Liver (tissue), 9 donors: ENCODE data around the gene SLC24A3. TPM values are rescaled to one million over a fixed set of nuclear protein-coding genes. Genes with fewer than 3 reads are reported as not detected.

Experiments used
- DNase-seq: peaks from one replicate; pipeline ENCODE4 v3.0.0-alpha.2; 2017; ENCODE audit warnings: low spot score
- H3K27ac ChIP-seq, 2 donors: one replicate each; pipeline ENCODE4 v1.7.0; 2013; ENCODE audit warnings: inconsistent platforms in 2 of 2, low read length in 2 of 2, control low read depth in 1 of 2, low read depth in 1 of 2, mild to moderate bottlenecking in 1 of 2
- H3K27me3 ChIP-seq, 4 donors: one replicate each; pipeline versions ENCODE4 v1.6.1 to v1.7.0; 2013; ENCODE audit warnings: low read length in 3 of 4, inconsistent platforms in 1 of 4, mild to moderate bottlenecking in 1 of 4, moderate library complexity in 1 of 4; ENCODE audit not compliant: control insufficient read depth in 4 of 4, insufficient read depth in 4 of 4
- H3K36me3 ChIP-seq, 4 donors: one replicate each; pipeline versions ENCODE4 v1.6.1 to v1.7.0; 2013; ENCODE audit warnings: low read length in 3 of 4, mild to moderate bottlenecking in 3 of 4, low read depth in 1 of 4, moderate library complexity in 1 of 4; ENCODE audit not compliant: control insufficient read depth in 4 of 4, insufficient read depth in 3 of 4
- H3K4me1 ChIP-seq, 4 donors: one replicate each; pipeline versions ENCODE4 v1.6.1 to v1.7.0; 2013; ENCODE audit warnings: low read length in 3 of 4, mild to moderate bottlenecking in 3 of 4, moderate library complexity in 1 of 4; ENCODE audit not compliant: control insufficient read depth in 4 of 4, insufficient read depth in 4 of 4
- H3K4me3 ChIP-seq, 3 donors: one replicate each; pipeline versions ENCODE4 v1.6.1 to v1.7.0; 2013; ENCODE audit warnings: low read length in 3 of 3, control low read depth in 1 of 3, low read depth in 1 of 3, mild to moderate bottlenecking in 1 of 3
- H3K9ac ChIP-seq, 2 donors: one replicate each; pipeline ENCODE4 v1.7.0; 2013; ENCODE audit warnings: low read length in 2 of 2, mild to moderate bottlenecking in 2 of 2, moderate library complexity in 2 of 2, control low read depth in 1 of 2, low read depth in 1 of 2
- H3K9me3 ChIP-seq, 4 donors: one replicate each; pipeline versions ENCODE4 v1.6.1 to v1.7.0; 2013; ENCODE audit warnings: low read length in 3 of 4; ENCODE audit not compliant: control insufficient read depth in 4 of 4
- ATF3 ChIP-seq: IDR thresholded peaks from 2 replicates; pipeline ENCODE4 v1.6.1; 2016; ENCODE audit warnings: antibody characterized with exemption
- CTCF ChIP-seq: fragments of 150-350 bp; IDR thresholded peaks from 2 replicates; pipeline ENCODE4 v1.5.1; 2017; ENCODE audit warnings: improper control_type of control experiment, low read depth, low read length; ENCODE audit not compliant: missing input control
- EGR1 ChIP-seq, 2 donors: IDR thresholded peaks; 2 replicates each; pipeline ENCODE4 v1.6.1; 2016 to 2018; ENCODE audit warnings: antibody characterized with exemption in 2 of 2, low read depth in 2 of 2
- FOXA1 ChIP-seq: IDR thresholded peaks from 2 replicates; pipeline ENCODE4 v1.6.1; 2016; ENCODE audit warnings: antibody characterized with exemption
- FOXA2 ChIP-seq: IDR thresholded peaks from 2 replicates; pipeline ENCODE4 v1.6.1; 2016; ENCODE audit warnings: antibody characterized with exemption
- GABPA ChIP-seq, 2 donors: IDR thresholded peaks in 1 of 2; conservative IDR thresholded peaks in 1 of 2; 2 replicates each; pipeline ENCODE4 v1.6.1; 2016; ENCODE audit warnings: antibody characterized with exemption in 2 of 2, mild to moderate bottlenecking in 1 of 2, moderate library complexity in 1 of 2
- HNF4A ChIP-seq, 2 donors: conservative IDR thresholded peaks; 2 replicates each; pipeline ENCODE4 v1.6.1; 2016; ENCODE audit warnings: antibody characterized with exemption in 2 of 2, mild to moderate bottlenecking in 2 of 2
- HNF4G ChIP-seq: IDR thresholded peaks from 2 replicates; pipeline ENCODE4 v1.6.1; 2016; ENCODE audit warnings: antibody characterized with exemption
- JUND ChIP-seq, 2 donors: IDR thresholded peaks; 2 replicates each; pipeline ENCODE4 v1.6.1; 2016; ENCODE audit warnings: antibody characterized with exemption in 2 of 2
- MAX ChIP-seq: IDR thresholded peaks from 2 replicates; pipeline ENCODE4 v1.6.1; 2016; ENCODE audit warnings: antibody characterized with exemption
- NR2F2 ChIP-seq: IDR thresholded peaks from 2 replicates; pipeline ENCODE4 v1.6.1; 2016; ENCODE audit warnings: antibody characterized with exemption
- RAD21 ChIP-seq, 2 donors: IDR thresholded peaks; 2 replicates each; pipeline ENCODE4 v1.6.1; 2016; ENCODE audit warnings: antibody characterized with exemption in 2 of 2, mild to moderate bottlenecking in 2 of 2
- REST ChIP-seq: IDR thresholded peaks from 2 replicates; pipeline ENCODE4 v1.6.1; 2016; ENCODE audit warnings: antibody characterized with exemption, mild to moderate bottlenecking
- RXRA ChIP-seq, 2 donors: IDR thresholded peaks; 2 replicates each; pipeline ENCODE4 v1.6.1; 2017 to 2018; ENCODE audit warnings: antibody characterized with exemption in 2 of 2, mild to moderate bottlenecking in 1 of 2
- SP1 ChIP-seq: IDR thresholded peaks from 2 replicates; pipeline ENCODE4 v1.6.1; 2018; ENCODE audit warnings: antibody characterized with exemption, mild to moderate bottlenecking
- TAF1 ChIP-seq: conservative IDR thresholded peaks from 2 replicates; pipeline ENCODE4 v1.6.1; 2016; ENCODE audit warnings: antibody characterized with exemption, mild to moderate bottlenecking
- YY1 ChIP-seq: IDR thresholded peaks from 2 replicates; pipeline ENCODE4 v1.6.1; 2016; ENCODE audit warnings: antibody characterized with exemption, mild to moderate bottlenecking
- ZBTB33 ChIP-seq: IDR thresholded peaks from 2 replicates; pipeline ENCODE4 v1.6.1; 2016; ENCODE audit warnings: antibody characterized with exemption
- WGBS: extraction: QIAGEN DNeasy Blood & Tissue Kit; methylation state at CpG from one replicate; pipeline ENCODE4 v1.1.7; 2013; 5-methylcytosine and 5-hydroxymethylcytosine counted together
- polyA plus RNA-seq, 2 donors: library from polyadenylated mRNA; stranded (reverse) in 1 of 2; unstranded in 1 of 2; fragments of 200-250 nt in 1 of 2; fragments of >200 nt in 1 of 2; fragmentation: Nextera tagmentation in 1 of 2; extraction: Ambion mirVana in 1 of 2; gene quantifications; one replicate each; pipeline versions ENCODE4 v1.2.1 to v1.2.3, GENCODE V29; 2013 to 2015
- total RNA-seq, 2 donors: library from RNA; depleted of rRNA; stranded (reverse); fragments of >200 nt; gene quantifications; one replicate each; pipeline ENCODE4 v1.2.3, GENCODE V29; 2014
- donor health status: healthy.
- donor health status: healthy.
- donor health status: healthy.
- donor health status: healthy.
- donor health status: healthy.

SLC24A3 gene
- total and polyA plus RNA-seq, 4 donors, result 0.28 to 1.8 (median 0.46) TPM

- 76% methylated on average over 4 of the region's 4 CpGs for WGBS
- H3K9me3 ChIP-seq, result no peaks in the 10 kb centered on the region
- H3K27me3 ChIP-seq, result peaks cover 0 to 2% (median 0%) of the 10 kb centered on the region in 4 donors
- no peak overlapping the region for H3K27ac ChIP-seq
- H3K4me3 ChIP-seq, result no peak overlapping the region
- H3K36me3 ChIP-seq, result no peaks in the 10 kb centered on the region
- H3K4me1 ChIP-seq, result no peaks in the 10 kb centered on the region
- no peak for DNase-seq
- TF ChIP-seq ZBTB33 (no peak), RAD21 (IDR thresholded peaks at IDR 0.05) (no peak), REST (no peak), FOXA1 (no peak), CTCF (no peak), YY1 (no peak), SP1 (no peak), EGR1 (IDR thresholded peaks at IDR 0.05; ENCODE audit: low read depth in 2 of 2) (no peak), FOXA2 (no peak), MAX (no peak), NR2F2 (no peak), RXRA (IDR thresholded peaks at IDR 0.05) (no peak), HNF4G (no peak), ATF3 (no peak), GABPA (IDR thresholded peaks at IDR 0.05 in 1 of 2, conservative IDR thresholded peaks at IDR 0.05 in 1 of 2) (no peak), HNF4A (conservative IDR thresholded peaks at IDR 0.05) (no peak), JUND (IDR thresholded peaks at IDR 0.05) (no peak), TAF1 (no peak)
- H3K9ac ChIP-seq, result no peak overlapping the region
Measured at GRCh38 chr20:19363476-19363875, 151.0 kb downstream of the SLC24A3 start.
